Adrenal gland (tissue), 5 donors: ENCODE results near the gene MARK2.

Experiments
- CTCF ChIP-seq, 6 experiments: fragments of 450-650 bp in 4 of 6; fragments of 200-600 bp in 2 of 6; sonication (generic) in 1 of 6; IDR thresholded peaks; 1 replicate in 5 of 6; 2 replicates in 1 of 6; pipeline versions ENCODE4 v1.5.1 to v1.8.0; 2016 to 2021; ENCODE audit warnings: antibody characterized with exemption in 6 of 6, mild to moderate bottlenecking in 2 of 6, moderate library complexity in 1 of 6
- POLR2A ChIP-seq, 2 donors: fragments of 450-650 bp; IDR thresholded peaks; one replicate each; pipeline ENCODE4 v1.6.1; 2017; ENCODE audit warnings: antibody characterized with exemption in 2 of 2, mild to moderate bottlenecking in 2 of 2, moderate library complexity in 1 of 2
- donor health status: DM: no; HTN: no; CAD: no.

- TF ChIP-seq CTCF (IDR thresholded peaks at IDR 0.05), result no peak
- no peak for TF ChIP-seq POLR2A (IDR thresholded peaks at IDR 0.05)
Observed at GRCh38 chr11:63907808-63908530, 69.1 kb downstream of the MARK2 start.
